Panc1 (cell line): ENCODE data around the gene APCDD1. TPM values are rescaled to one million over a fixed set of nuclear protein-coding genes. Genes with fewer than 3 reads are reported as not detected.

Experiments
- ATAC-seq: fragments of 200-7000 bp; cut with Tn5 transposase; 2 replicates; pipeline ENCODE4 v1.9.1; 2020; ENCODE audit warnings: mild to moderate bottlenecking, moderate library complexity
- BruUV-seq: library from RNA; stranded (reverse); fragments of 400-500 nt; replicated peaks from 2 replicates; lab custom pipeline; 2021; lab: Mats Ljungman, UMichigan
- CTCF ChIA-PET: fragments of 300-600 bp; sonication (Branson Sonifier 250); formaldehyde crosslinking; loops from one replicate; lab custom pipeline; 2022; ENCODE audit warnings: antibody characterized with exemption; lab: Charles Lee
- POLR2A ChIA-PET: fragments of 300-600 bp; sonication (Branson Sonifier 250); formaldehyde crosslinking; loops from one replicate; lab custom pipeline; 2022; ENCODE audit warnings: antibody characterized with exemption; lab: Charles Lee
- DNase-seq: peaks from one replicate; pipeline ENCODE4 v3.0.0-alpha.2; 2010; ENCODE audit warnings: low read depth, low spot score
- H3K27ac ChIP-seq: 2 replicates; pipeline ENCODE4 v1.5.1; 2011; ENCODE audit warnings: mild to moderate bottlenecking, low read length, inconsistent platforms
- H3K27me3 ChIP-seq: fragments of 200-500 bp; sonication (Bioruptor generic); 2 replicates; pipeline ENCODE4 v1.6.0; 2014; ENCODE audit warnings: low read length, inconsistent platforms; ENCODE audit not compliant: control insufficient read depth, insufficient read depth
- H3K36me3 ChIP-seq: fragments of 200-500 bp; sonication (Bioruptor generic); 2 replicates; pipeline ENCODE4 v1.5.1; 2014; ENCODE audit warnings: inconsistent platforms, mild to moderate bottlenecking, low read length, moderate library complexity; ENCODE audit not compliant: control insufficient read depth, insufficient read depth
- H3K4me1 ChIP-seq: 2 replicates; pipeline ENCODE4 v1.5.1; 2011; ENCODE audit warnings: inconsistent platforms, mild to moderate bottlenecking, low read length, moderate library complexity; ENCODE audit not compliant: control insufficient read depth, insufficient read depth
- H3K4me3 ChIP-seq, 2 experiments: 2 replicates each; pipeline ENCODE4 v1.5.1; 2011 to 2012; ENCODE audit warnings: low read depth in 2 of 2, low read length in 2 of 2, mild to moderate bottlenecking in 2 of 2, inconsistent platforms in 1 of 2, moderate library complexity in 1 of 2
- H3K9me3 ChIP-seq: fragments of 200-500 bp; sonication (Bioruptor generic); 2 replicates; pipeline ENCODE4 v1.5.1; 2014; ENCODE audit warnings: low read depth, mild to moderate bottlenecking, inconsistent platforms, low read length, moderate library complexity; ENCODE audit not compliant: control insufficient read depth, insufficient read depth
- CTCF ChIP-seq: fragments of 450-650 bp; IDR thresholded peaks from 2 replicates; pipeline ENCODE4 v1.5.1; 2017; ENCODE audit warnings: mild to moderate bottlenecking
- POLR2AphosphoS5 ChIP-seq: IDR thresholded peaks from 2 replicates; pipeline ENCODE4 v1.6.1; 2012; ENCODE audit warnings: mild to moderate bottlenecking, low read depth, low read length, moderate library complexity
- REST ChIP-seq, 2 experiments: IDR thresholded peaks; 2 replicates each; pipeline ENCODE4 v1.6.1; 2011 to 2012; ENCODE audit warnings: low read depth in 2 of 2, control low read depth in 1 of 2, low read length in 1 of 2, mild to moderate bottlenecking in 1 of 2, moderate library complexity in 1 of 2; ENCODE audit not compliant: insufficient read depth in 1 of 2
- SIN3A ChIP-seq: IDR thresholded peaks from 2 replicates; pipeline ENCODE4 v1.6.1; 2012; ENCODE audit warnings: low read depth, mild to moderate bottlenecking, low read length, moderate library complexity, borderline replicate concordance; ENCODE audit not compliant: insufficient read depth
- TCF7L2 ChIP-seq: IDR thresholded peaks from 2 replicates; pipeline ENCODE4 v1.6.1; 2011; ENCODE audit warnings: mild to moderate bottlenecking, low read depth, low read length, inconsistent platforms
- in situ Hi-C: cut with HindIII; loops from 2 replicates; pipeline ENCODE4 v1.10.0; 2016; ENCODE audit warnings: low sequenced_read_pairs, low pct_unique_long_range_greater_than_20kb
- intact Hi-C: fragments of 100-400 bp; cut with micrococcal nuclease; formaldehyde crosslinking; loops from one replicate; pipeline ENCODE4 v1.10.0; 2022; ENCODE audit not compliant: unreplicated experiment
- total RNA-seq: library from RNA; stranded (reverse); gene quantifications from one replicate; pipeline ENCODE4 v1.2.1, GENCODE V29; 2021; ENCODE audit not compliant: unreplicated experiment

Gene APCDD1
- total RNA-seq, 1 experiment from 2014 or later, result 0.36 TPM

DNA sequence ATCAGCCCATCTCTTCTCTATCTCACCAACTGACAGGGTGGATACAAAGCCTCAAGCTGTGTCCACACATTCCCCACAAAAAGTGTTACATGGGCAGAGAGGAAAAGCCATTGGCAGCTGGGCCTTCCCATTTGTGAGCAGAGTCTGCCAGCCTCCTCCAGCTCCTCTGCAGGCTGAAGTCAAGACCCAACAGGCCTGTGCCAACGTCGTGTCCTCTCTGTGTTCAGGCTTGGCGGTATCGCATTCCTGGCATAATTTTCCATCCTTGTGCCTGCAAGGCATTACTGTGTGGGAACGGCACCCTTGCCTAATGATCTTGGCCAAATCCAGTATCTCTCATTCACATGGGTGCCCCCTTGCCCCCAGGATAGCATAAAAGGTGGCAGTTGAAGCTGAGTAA is 41.5 kb upstream of the APCDD1 start:
- Histone ChIP-seq H3K27ac (no peak overlapping the region), H3K9me3 (no peaks in the 10 kb centered on the region), H3K36me3 (no peaks in the 10 kb centered on the region), H3K27me3 (no peaks in the 10 kb centered on the region; the same call in 1 of the 2 replicates), H3K4me1 (no peaks in the 10 kb centered on the region), H3K4me3 (no peak overlapping the region)
- ATAC-seq (no peak), DNase-seq (no peak)
- in situ Hi-C loops, result no loop called here
- no TSS peak for BruUV-seq
- no peak for TF ChIP-seq CTCF
- TF ChIP-seq REST (IDR thresholded peaks at IDR 0.05; ENCODE audit: insufficient read depth in 1 of 2, low read depth in 2 of 2, low read length in 1 of 2), result no peak
- no peak for TF ChIP-seq TCF7L2
- no peak for TF ChIP-seq SIN3A
- no peak for TF ChIP-seq POLR2AphosphoS5
- POLR2A ChIA-PET, result no interaction called here
- CTCF ChIA-PET, result no interaction called here
- intact Hi-C loops, result loop anchor here (10.0 kb wide), 1 partner anchor 62 kb away; no protein-coding TSS in a partner anchor

DNA sequence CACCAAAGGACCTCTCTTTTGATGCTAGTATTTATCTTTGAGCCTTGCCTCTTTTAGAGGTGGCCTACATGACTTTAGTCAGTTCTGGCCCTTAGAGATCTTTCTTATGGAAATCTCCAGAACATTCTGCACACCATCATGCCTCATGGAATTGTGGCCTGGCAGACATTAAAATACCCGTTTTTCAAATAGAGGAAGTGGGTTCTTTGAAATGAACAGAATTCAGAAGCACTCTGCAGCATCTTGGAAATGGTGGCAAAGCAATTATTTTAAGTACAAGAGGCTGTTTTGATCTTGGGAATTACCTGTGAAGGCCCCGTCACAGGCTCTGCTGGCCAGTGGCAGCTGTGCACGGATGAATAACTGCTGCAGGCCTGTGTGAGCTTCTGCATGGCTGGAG is 40.7 kb upstream of the APCDD1 start:
- Histone ChIP-seq H3K27ac (no peak overlapping the region), H3K9me3 (no peaks in the 10 kb centered on the region), H3K27me3 (no peaks in the 10 kb centered on the region; the same call in 1 of the 2 replicates), H3K4me3 (no peak overlapping the region), H3K36me3 (no peaks in the 10 kb centered on the region), H3K4me1 (no peaks in the 10 kb centered on the region)
- ChIA-PET CTCF (no interaction called here), POLR2A (no interaction called here)
- DNase-seq, result no peak
- BruUV-seq, result no TSS peak
- intact Hi-C loops (loop anchor here (10.0 kb wide), 1 partner anchor 61 kb away; no protein-coding TSS in a partner anchor), in situ Hi-C loops (no loop called here)
- ATAC-seq, result no peak
- no peak for TF ChIP-seq TCF7L2
- TF ChIP-seq SIN3A, result no peak
- no peak for TF ChIP-seq POLR2AphosphoS5
- no peak for TF ChIP-seq CTCF
- TF ChIP-seq REST (IDR thresholded peaks at IDR 0.05; ENCODE audit: insufficient read depth in 1 of 2, low read depth in 2 of 2, low read length in 1 of 2), result no peak
